ENCODE data around the gene TAGLN2.

DNA sequence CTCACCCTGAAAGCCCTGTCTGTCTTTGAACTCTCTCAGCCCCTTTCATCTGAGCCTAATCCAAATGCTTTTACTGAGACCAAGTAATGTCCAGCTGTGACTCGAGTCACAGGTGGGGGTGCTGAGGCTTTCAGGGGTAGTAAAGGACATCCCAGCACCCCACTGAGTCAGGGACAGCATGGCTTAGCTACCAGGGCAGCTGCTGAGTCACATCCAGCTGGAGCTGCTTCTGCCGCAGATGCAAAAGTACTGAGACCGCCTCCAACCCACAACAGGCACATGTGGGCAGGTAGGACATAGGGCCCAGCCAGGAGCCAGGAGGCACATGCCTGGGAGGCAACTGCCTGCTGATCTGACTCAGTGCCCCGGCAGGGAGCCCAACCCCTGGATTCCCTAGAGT is 56.1 kb downstream of the TAGLN2 start:
- TF ChIP-seq CTCF (IDR thresholded peaks at IDR 0.05) (no peak), POLR2A (IDR thresholded peaks at IDR 0.05) (no peak)
